K562 (cell line): Measurements from ENCODE around the gene FCRL6.

ENCODE experiments used
- EGR1 ChIP-seq: fragments of 450-650 bp; conservative IDR thresholded peaks from 2 replicates; pipeline ENCODE4 v1.6.1; 2017; ENCODE audit warnings: mild to moderate bottlenecking
- EZH2 ChIP-seq: IDR thresholded peaks from 2 replicates; pipeline ENCODE4 v1.6.1; 2012; ENCODE audit warnings: low read depth, mild to moderate bottlenecking, inconsistent platforms, low read length, borderline replicate concordance
- HNRNPLL ChIP-seq: fragments of 200-400 bp; formaldehyde crosslinking; IDR thresholded peaks from 2 replicates; pipeline ENCODE4 v1.6.1; 2017; ENCODE audit warnings: low read length, low read depth, mild to moderate bottlenecking; ENCODE audit not compliant: poor library complexity, severe bottlenecking
- MLX ChIP-seq, 2 experiments: fragments of 450-650 bp in 1 of 2; sonication (generic) in 1 of 2; formaldehyde crosslinking; conservative IDR thresholded peaks; 2 replicates each; pipeline versions ENCODE4 v1.4.0 to v1.8.1; 2020 to 2022; ENCODE audit warnings: mild to moderate bottlenecking in 1 of 2, missing genetic modification reagents in 1 of 2
- TSC22D4 ChIP-seq: fragments of 450-650 bp; IDR thresholded peaks from 2 replicates; pipeline ENCODE4 v1.6.1; 2016; ENCODE audit warnings: missing genetic modification characterization, missing biosample characterization, control low read depth
- ZNF699 ChIP-seq: fragments of 250-450 bp; sonication (Bioruptor Pico); IDR thresholded peaks from 2 replicates; pipeline ENCODE4 v1.8.0; 2021; ENCODE audit warnings: mild to moderate bottlenecking, moderate library complexity; ENCODE audit not compliant: insufficient replicate concordance
- TF ChIP-seq, protein P1 (sequence below): sonication (generic); formaldehyde crosslinking; IDR thresholded peaks from 2 replicates; pipeline ENCODE4 v1.8.0; 2023; ENCODE audit warnings: mild to moderate bottlenecking, missing genetic modification reagents

GRCh38 chr1:159839116-159839849, 37.1 kb downstream of the FCRL6 start:
- TF ChIP-seq, protein P1, sequence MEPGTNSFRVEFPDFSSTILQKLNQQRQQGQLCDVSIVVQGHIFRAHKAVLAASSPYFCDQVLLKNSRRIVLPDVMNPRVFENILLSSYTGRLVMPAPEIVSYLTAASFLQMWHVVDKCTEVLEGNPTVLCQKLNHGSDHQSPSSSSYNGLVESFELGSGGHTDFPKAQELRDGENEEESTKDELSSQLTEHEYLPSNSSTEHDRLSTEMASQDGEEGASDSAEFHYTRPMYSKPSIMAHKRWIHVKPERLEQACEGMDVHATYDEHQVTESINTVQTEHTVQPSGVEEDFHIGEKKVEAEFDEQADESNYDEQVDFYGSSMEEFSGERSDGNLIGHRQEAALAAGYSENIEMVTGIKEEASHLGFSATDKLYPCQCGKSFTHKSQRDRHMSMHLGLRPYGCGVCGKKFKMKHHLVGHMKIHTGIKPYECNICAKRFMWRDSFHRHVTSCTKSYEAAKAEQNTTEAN (CRISPR knock-in tag) = no peak
- TF ChIP-seq HNRNPLL (no peak), TSC22D4 (tag) (no peak), MLX (CRISPR knock-in tag; conservative IDR thresholded peaks at IDR 0.05) (no peak), ZNF699 (CRISPR knock-in tag) (no peak), EZH2 (no peak), EGR1 (no peak)
